Endometrium (tissue), 2 donors: ENCODE results near the gene OR2T6.
"Not testable (repeated sequence)": the region's sequence is repeated elsewhere in the genome, so short reads cannot be mapped to it uniquely, and the experiment has no call there.

Source experiments
- FAIRE-seq: peaks from 2 replicates; lab custom pipeline; 2012; peaks lifted over from hg19 to GRCh38; lab: Jason Lieb, UNC
- donor health status: control.
- donor health status: control.

The OR2T6 gene

DNA sequence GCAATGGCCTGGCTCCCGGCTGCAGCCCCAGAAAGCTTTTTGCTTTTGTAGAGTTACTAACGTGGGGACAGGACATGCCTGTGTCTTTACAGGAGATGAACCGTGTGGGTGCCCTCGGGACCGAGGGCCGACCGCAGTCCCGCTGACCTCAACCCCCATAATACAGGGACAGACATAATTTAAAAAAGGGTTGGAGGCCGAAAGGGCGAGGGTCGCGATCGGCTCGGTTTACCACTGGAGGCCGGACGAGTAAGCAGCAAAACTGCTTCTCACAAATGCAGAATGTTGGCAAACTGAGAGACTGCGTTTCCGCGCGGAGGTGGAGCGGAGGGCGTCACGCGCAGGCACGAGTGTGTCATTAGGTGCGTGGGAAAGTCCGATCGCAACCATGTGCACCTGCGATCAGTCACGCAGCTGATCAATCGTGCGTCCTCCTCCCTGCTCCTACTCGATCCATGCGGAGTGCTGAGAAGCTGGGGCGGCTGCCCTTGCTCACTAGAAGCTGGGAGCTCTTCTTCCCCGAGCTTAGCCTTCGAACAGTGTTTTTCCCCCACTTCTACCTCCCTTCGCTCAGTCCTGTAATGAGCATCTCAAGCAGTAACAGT, 58.4 kb downstream of the OR2T6 start:
- FAIRE-seq, result not testable (repeated sequence)

DNA sequence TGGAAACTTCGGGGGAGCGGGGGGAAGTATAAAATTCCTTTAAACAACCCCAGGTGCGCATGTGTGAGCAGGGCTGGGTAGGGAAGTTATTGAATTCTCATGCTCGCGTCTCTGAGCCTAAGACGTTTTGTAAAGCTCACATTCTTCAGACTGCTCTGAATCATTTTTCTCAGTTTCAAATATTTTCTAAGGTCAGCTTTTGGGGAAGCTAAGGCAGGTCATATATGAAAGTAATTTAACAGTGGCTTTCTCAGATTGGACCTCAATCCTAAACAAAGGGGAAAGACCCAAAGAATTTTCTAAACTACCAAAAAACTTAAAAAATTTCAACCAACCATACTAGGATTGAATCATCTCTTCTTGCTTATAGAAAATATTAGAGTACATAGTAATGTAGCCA, 59.4 kb downstream of the OR2T6 start:
- not testable (repeated sequence) for FAIRE-seq

DNA sequence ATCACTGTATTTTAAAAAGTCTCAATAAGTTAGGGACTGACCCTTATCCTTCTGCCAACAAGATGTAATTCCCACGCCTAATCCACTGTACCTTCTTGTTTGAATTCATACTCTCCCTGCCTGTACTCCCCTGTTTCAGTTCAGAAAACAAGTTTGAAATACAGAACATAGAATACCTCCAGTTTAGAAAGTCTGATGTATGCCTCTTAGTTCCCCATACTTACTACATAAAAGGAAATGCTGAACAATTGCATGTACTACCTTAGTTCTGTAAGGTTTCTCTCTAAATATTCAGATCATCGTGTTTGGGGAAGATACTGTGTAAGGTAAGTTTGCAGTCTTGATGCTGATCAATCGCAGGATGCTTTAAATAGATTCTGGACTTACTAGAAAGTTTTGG, 60.8 kb downstream of the OR2T6 start:
- FAIRE-seq, result not testable (repeated sequence)

DNA sequence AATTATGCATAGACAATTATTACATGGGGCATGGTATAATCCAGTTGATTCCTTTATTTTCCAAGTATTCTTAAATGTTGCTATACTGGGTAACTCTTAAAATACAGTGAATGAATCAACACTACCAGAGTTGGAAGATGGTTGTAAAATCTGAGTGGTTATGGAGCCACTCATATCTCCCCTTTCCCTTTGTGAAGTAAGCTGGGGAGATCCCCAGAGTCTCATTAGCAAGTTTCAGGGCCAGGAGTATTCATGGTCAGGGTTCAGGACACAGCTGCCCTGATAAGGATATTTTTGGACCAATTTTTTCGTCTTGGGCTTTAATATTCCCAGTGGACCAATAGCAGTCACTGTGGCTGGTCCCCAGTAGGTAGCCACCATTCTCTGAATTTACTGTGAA, 63.1 kb downstream of the OR2T6 start:
- not testable (repeated sequence) for FAIRE-seq

DNA sequence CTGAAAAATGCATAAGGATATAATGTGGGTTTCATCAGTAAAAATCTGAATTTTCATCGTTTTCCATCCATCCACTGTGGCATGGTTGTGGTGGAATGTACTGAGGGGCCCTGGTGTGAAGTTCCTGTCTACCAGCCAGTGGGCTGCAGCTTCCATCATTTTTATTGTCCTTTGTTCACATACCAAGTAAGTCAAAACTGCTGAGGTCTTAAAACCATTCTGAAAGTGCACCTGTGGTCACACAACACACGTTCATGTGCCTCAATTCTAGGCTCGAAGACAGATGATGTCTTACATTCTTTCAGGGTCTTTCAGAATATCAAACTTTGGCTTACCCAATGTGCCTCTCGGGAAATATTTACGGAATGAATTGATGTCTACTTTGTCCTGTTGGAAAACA, 63.7 kb downstream of the OR2T6 start:
- FAIRE-seq, result not testable (repeated sequence)
